Heart left ventricle (tissue), 16 donors: ENCODE measurements around the gene FHIP2A. TPM values are rescaled to one million over a fixed set of nuclear protein-coding genes. Genes with fewer than 3 reads are reported as not detected.

Source experiments
- ATAC-seq, 4 donors: fragments of 200-7000 bp; cut with Tn5 transposase; one replicate each; pipeline ENCODE4 v1.9.1; 2020 to 2022; ENCODE audit warnings: moderate library complexity in 4 of 4, mild to moderate bottlenecking in 3 of 4, moderate number of reproducible peaks in 1 of 4
- DNase-seq, 5 donors: peaks; one replicate each; pipeline ENCODE4 v3.0.0-alpha.2; 2020
- H3K27ac ChIP-seq, 12 donors: fragments of 200-600 bp; sonication (generic) in 4 of 12; one replicate each; pipeline versions ENCODE4 v1.5.0 to v1.8.0; 2016 to 2022; ENCODE audit warnings: mild to moderate bottlenecking in 2 of 12
- H3K27me3 ChIP-seq, 9 donors: fragments of 200-600 bp; sonication (generic) in 2 of 9; one replicate each; pipeline versions ENCODE4 v1.5.1 to v1.8.0; 2016 to 2022; ENCODE audit warnings: mild to moderate bottlenecking in 3 of 9
- H3K36me3 ChIP-seq, 9 donors: fragments of 200-600 bp; sonication (generic) in 2 of 9; one replicate each; pipeline versions ENCODE4 v1.5.0 to v1.8.0; 2018 to 2022; ENCODE audit warnings: mild to moderate bottlenecking in 2 of 9
- H3K4me1 ChIP-seq, 12 donors: fragments of 200-600 bp; sonication (generic) in 4 of 12; one replicate each; pipeline versions ENCODE4 v1.5.0 to v1.8.0; 2016 to 2022; ENCODE audit warnings: mild to moderate bottlenecking in 3 of 12
- H3K4me3 ChIP-seq, 12 donors: fragments of 200-600 bp; sonication (generic) in 4 of 12; one replicate each; pipeline versions ENCODE4 v1.5.0 to v1.8.0; 2017 to 2022; ENCODE audit warnings: mild to moderate bottlenecking in 9 of 12, moderate library complexity in 4 of 12
- H3K9me3 ChIP-seq, 12 donors: fragments of 200-600 bp; sonication (generic) in 4 of 12; one replicate each; pipeline versions ENCODE4 v1.5.0 to v1.8.0; 2016 to 2022; ENCODE audit warnings: mild to moderate bottlenecking in 1 of 12
- CTCF ChIP-seq, 12 donors: fragments of 200-600 bp; sonication (generic) in 4 of 12; IDR thresholded peaks; one replicate each; pipeline versions ENCODE4 v1.5.0 to v1.8.0; 2018 to 2022; ENCODE audit warnings: antibody characterized with exemption in 12 of 12, mild to moderate bottlenecking in 5 of 12
- POLR2A ChIP-seq, 2 donors: fragments of 450-650 bp; IDR thresholded peaks; one replicate each; pipeline ENCODE4 v1.6.1; 2017; ENCODE audit warnings: antibody characterized with exemption in 2 of 2, mild to moderate bottlenecking in 2 of 2, moderate library complexity in 2 of 2
- WGBS, 4 donors: extraction: QIAGEN DNeasy Blood & Tissue Kit in 2 of 4; methylation state at CpG; one replicate each; pipeline versions ENCODE4 v1.1.5 to v1.1.7; 2013 to 2018; 5-methylcytosine and 5-hydroxymethylcytosine counted together
- intact Hi-C, 10 donors: fragments of 100-400 bp; cut with DNase I; formaldehyde crosslinking; loops; one replicate each; pipeline versions ENCODE4 v1.11.1 to v1.14.2; 2022
- polyA plus RNA-seq, 2 donors: library from polyadenylated mRNA; stranded (reverse); fragments of 200-250 nt; gene quantifications; one replicate each; pipeline ENCODE4 v1.2.3, GENCODE V29; 2013
- total RNA-seq, 9 donors: library from RNA; depleted of rRNA in 2 of 9; stranded (reverse); fragments of >200 nt in 2 of 9; fragmentation: NEBNext Ultra II Directional in 3 of 9; extraction: Animal tissue kit (Norgen Biotek cat#: 25700) in 3 of 9; gene quantifications; one replicate each; pipeline versions ENCODE4 v1.1.0 to v1.2.4, GENCODE V29; 2016 to 2023
- donor health status: ischemic (EF 13 %, LVEDD 7.1; RV severe dilation, severe dysfunction).
- donor health status: healthy with polysubstance abuse.
- donor health status: DM: no; HTN: yes; CAD: no.
- donor health status: DM: no; HTN: no; CAD: no.
- donor health status: ischemic (EF 25% LVEDD 6.9; RV normal size, moderate dysfunction).
- donor health status: ischemic (EF 25% LVEDD 5.7; RV mildly dilated, moderate dysfunction).
- donor health status: healthy.
- donor health status: DM: yes; HTN: yes; CAD: no.
- donor health status: ischemic (EF 35%, LVEDD 5.7; RV mildly dilated, moderate dysfunction).
- donor health status: nonischemic (EF 11% LVEDD 7.7; RV severe dilation, severe dysfunction).
- donor health status: DM: yes; HTN: yes; CAD: no.
- donor health status: PGD.
- donor health status: ischemic (EF 29% LVEDD 5.4; RV normal size, mild dysfunction).
- donor health status: nonischemic (EF 23%, LVEDD 6.1; RV moderate dilation, normal function).

FHIP2A gene
- total and polyA plus RNA-seq, 11 donors, result 4.8 to 34.9 (median 27.8) TPM

- DNase-seq (no peak), ATAC-seq (no peak)
- intact Hi-C loops, result loop anchor here in 4 of 10 donors (5.0 to 10.0 kb wide), 3 partner anchors 348 to 518 kb away; no protein-coding TSS in a partner anchor
- TF ChIP-seq CTCF (IDR thresholded peaks at IDR 0.05), result no peak
- TF ChIP-seq POLR2A (IDR thresholded peaks at IDR 0.05), result no peak
- H3K27ac ChIP-seq, result peak overlapping the region; percentile 80 to 99 (median 97)
- peak overlapping the region; percentile 54 to 95 (median 88) for H3K4me3 ChIP-seq
- no peaks in the 10 kb centered on the region for H3K9me3 ChIP-seq
- no peaks in the 10 kb centered on the region for H3K36me3 ChIP-seq
- WGBS, 4 donors, result 5 to 15% (median 9%) methylated on average over 2 of the region's 2 CpGs
- no peaks in the 10 kb centered on the region for H3K27me3 ChIP-seq
- H3K4me1 ChIP-seq, result peaks cover 11 to 53% (median 35%) of the 10 kb centered on the region in 12 donors
Measured at GRCh38 chr10:114823077-114823463, 1.5 kb downstream of the FHIP2A start.

- ATAC-seq (no peak), DNase-seq (no peak)
- 58 to 77% (median 69%) methylated on average over 1 of the region's 1 CpG for WGBS, 4 donors
- peaks cover 11 to 58% (median 40%) of the 10 kb centered on the region in 12 donors for H3K4me1 ChIP-seq
- H3K27me3 ChIP-seq, result no peaks in the 10 kb centered on the region
- H3K27ac ChIP-seq, result peak overlapping the region in 7 of 12 donors; percentile 13 to 99 (median 97)
- H3K36me3 ChIP-seq, result no peaks in the 10 kb centered on the region
- TF ChIP-seq CTCF (IDR thresholded peaks at IDR 0.05) (no peak), POLR2A (IDR thresholded peaks at IDR 0.05) (no peak)
- H3K9me3 ChIP-seq, result no peaks in the 10 kb centered on the region
- intact Hi-C loops, result loop anchor here in 4 of 10 donors (5.0 to 10.0 kb wide), 3 partner anchors 350 to 520 kb away; no protein-coding TSS in a partner anchor
- peak overlapping the region in 7 of 12 donors; percentile 9 to 95 (median 93) for H3K4me3 ChIP-seq
Measured at GRCh38 chr10:114824391-114824790, 2.8 kb downstream of the FHIP2A start.

- Histone ChIP-seq H3K4me1 (peaks cover 11 to 63% (median 40%) of the 10 kb centered on the region in 12 donors), H3K4me3 (no peak overlapping the region), H3K36me3 (peaks cover 0 to 1% (median 0%) of the 10 kb centered on the region in 9 donors), H3K9me3 (no peaks in the 10 kb centered on the region), H3K27ac (peak overlapping the region in 11 of 12 donors; percentile 17 to 66 (median 58)), H3K27me3 (no peaks in the 10 kb centered on the region)
- intact Hi-C loops, result loop anchor here in 4 of 10 donors (10.0 kb wide), 2 partner anchors 351 to 521 kb away; no protein-coding TSS in a partner anchor
- no peak for TF ChIP-seq CTCF (IDR thresholded peaks at IDR 0.05)
- no peak for TF ChIP-seq POLR2A (IDR thresholded peaks at IDR 0.05)
- DNase-seq (no peak), ATAC-seq (peak in 1 of 4 donors; percentile 15)
- WGBS, 4 donors, result 51 to 54% (median 52%) methylated on average over 4 of the region's 4 CpGs
Measured at GRCh38 chr10:114825513-114826253, 4.1 kb downstream of the FHIP2A start.

GRCh38 chr10:114829160-114829909, 7.8 kb downstream of the FHIP2A start:
- no peak for DNase-seq
- WGBS, 4 donors, result 56 to 74% (median 66%) methylated on average over 4 of the region's 4 CpGs
- H3K27ac ChIP-seq, result no peak overlapping the region
- H3K9me3 ChIP-seq, result no peaks in the 10 kb centered on the region
- ATAC-seq, result no peak
- H3K4me1 ChIP-seq, result peaks cover 2 to 44% (median 25%) of the 10 kb centered on the region in 12 donors
- peaks cover 0 to 36% (median 31%) of the 10 kb centered on the region in 9 donors for H3K36me3 ChIP-seq
- intact Hi-C loops, result loop anchor here in 4 of 10 donors (10.0 kb wide), 2 partner anchors 355 to 525 kb away; no protein-coding TSS in a partner anchor
- no peaks in the 10 kb centered on the region for H3K27me3 ChIP-seq
- TF ChIP-seq CTCF (IDR thresholded peaks at IDR 0.05) (no peak), POLR2A (IDR thresholded peaks at IDR 0.05) (no peak)
- H3K4me3 ChIP-seq, result no peak overlapping the region
